Stimulated activated CD4-positive, alpha-beta T cell treated with anti-CD3 and anti-CD28 coated beads, TNF-alpha, amount 100 ng/mL, for 1 hour (primary cell): ENCODE results near the gene RTCA.
A peak's percentile ranks its signal among the peaks of the same experiment; 100 is the strongest.
"Not testable (repeated sequence)": the region's sequence is repeated elsewhere in the genome, so short reads cannot be mapped to it uniquely, and the experiment has no call there.

Experiments
- DNase-seq, 3 donors: peaks; one replicate each; pipeline ENCODE4 v3.0.0-alpha.2; 2020; ENCODE audit warnings: low read depth in 3 of 3, low spot score in 1 of 3

The RTCA gene

DNA sequence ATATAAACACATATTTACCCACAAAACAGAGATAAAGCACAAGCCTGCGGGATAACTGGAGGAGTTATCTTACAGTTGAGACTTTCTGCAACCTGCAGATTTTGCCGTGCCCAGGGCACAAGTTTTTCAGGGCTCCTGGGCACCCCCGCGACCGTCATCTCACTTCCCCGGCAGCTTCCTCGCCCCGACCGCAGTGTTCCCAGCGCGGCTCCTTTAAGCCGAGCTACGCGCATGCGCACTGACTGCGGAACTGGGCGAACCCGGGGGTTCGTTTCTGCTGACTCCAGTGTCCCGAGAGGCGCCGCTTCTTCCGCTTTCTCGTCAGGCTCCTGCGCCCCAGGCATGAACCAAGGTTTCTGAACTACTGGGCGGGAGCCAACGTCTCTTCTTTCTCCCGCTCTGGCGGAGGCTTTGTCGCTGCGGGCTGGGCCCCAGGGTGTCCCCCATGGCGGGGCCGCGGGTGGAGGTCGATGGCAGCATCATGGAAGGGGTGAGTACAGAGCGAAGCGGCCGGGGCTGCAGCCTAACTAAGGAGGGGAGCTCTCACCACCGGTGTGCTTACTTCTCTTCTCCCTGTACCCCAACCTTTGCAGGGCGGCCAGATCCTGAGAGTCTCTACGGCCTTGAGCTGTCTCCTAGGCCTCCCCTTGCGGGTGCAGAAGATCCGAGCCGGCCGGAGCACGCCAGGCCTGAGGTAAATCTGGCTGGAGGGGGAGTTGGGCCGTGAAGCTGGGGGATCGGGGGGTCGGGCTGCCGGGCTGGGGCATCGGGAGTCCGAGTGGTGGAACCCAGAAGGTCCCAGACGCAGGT is at the start of gene RTCA:
RTCA (plus strand) TSS at position 286 of the 810 bp plus-strand sequence; CDS start at position 446, 160 bp downstream.
- DNase-seq = peak; percentile 89 to 92 (median 91)

DNA sequence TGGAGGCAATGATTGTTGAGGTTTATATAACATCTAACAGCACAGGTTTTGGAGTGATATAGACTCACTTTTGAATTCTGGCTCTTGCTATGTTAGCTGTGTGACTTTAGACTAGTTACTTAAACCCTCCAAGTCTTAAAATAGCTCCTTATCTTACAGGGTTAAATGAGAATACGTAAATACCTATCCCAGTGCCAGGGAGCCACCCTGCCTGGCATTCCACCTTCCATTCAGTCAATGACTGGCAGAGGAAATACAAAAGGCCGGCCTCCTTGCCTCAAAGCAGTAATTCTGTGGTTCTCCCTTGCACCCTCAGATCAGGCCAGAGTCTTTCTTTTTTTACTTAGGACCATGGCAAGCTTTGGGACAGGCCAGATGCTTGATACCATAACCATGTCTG is 48.2 kb upstream of the RTCA start:
- DNase-seq = no peak

DNA sequence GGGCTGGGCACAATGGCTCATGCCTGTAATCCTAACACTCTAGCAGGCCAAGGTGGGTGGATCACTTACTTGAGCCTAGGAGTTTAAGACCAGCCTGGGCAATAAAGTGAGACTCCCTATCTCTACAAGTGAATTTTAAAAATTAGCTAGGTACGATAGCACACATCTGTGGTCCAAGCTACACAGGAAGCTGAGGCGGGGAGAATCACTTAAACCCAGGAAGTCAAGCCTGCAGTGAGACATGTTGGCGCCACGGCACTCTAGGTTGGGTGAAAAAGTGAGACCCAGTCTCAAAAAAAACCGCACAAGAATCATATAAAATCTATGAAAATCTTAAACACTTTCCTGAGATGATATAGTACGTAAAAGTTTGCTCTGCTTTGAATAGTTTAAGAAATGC is 46.6 kb upstream of the RTCA start:
- DNase-seq = no peak

DNA sequence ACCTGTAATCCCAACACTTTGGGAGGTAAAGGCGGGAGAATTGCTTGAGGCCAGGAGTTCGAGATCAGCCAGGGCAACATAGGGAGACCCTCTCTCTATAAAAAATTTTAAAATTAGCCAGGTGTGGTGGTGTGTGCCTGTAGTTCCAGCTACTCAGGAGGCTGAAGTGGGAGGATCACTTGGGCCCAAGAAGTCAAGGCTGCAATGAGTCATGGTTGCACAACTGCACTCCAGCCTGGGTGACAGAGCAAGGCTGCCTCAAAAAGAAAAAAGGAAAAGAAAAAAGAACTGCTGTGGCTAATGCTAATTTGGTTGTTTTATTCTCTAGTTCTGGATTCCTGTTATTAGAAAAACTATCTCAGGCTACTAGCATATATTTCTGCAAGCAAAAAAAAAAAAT is 46.1 kb upstream of the RTCA start:
- no peak for DNase-seq

DNA sequence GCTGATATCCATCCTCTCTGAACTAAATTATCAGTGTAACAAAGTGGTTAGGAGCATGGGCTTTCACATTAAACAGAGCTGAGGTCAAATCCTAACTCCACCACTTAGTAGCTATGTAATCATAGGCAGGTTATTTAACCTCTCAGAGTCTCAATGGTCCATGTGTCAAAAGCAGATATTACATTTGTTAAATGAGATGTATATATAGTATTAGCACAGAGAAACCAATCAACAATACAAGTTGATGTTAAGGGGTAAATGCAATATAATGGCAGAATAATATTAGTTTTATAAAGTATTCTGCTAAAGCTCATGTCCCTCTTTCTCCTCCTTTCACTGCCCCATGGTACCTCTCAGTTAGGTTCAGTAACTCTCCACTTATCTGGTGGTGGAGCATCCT is 43.6 kb upstream of the RTCA start:
- no peak for DNase-seq

DNA sequence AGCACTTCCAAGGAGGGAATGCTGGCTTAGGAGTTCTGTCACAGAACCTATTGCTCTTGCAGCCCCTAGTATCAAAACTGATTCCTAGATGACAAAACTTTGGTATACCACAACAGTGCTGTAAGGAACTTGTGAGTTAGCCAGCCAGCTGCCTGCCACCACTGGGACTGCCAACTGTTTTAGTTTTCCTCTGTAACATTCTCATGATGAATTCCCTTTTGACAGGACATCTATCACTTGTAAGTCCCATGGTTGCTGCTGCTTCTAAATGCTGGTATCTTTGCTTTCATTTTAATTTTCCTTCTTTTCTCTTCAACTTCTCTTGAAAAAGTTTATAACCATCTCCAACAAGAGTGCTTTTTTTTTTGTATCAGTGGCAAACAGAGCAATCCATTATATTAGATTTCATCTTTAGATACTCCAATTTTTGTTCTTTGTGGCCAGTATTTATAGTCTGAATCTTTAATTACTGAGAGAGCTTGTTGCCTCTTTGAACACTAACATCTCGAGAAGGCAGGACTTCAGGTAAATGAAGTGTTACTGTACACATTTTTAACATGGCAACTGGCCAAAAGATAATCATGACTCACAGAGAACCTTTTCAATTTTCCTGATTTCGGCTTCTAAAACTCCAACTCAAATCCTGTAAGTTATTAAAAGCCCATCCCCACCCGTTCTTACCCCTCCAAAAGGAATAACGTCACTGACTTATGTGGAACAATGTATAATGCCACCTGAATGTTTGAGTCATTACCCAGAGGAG is 36.2 kb upstream of the RTCA start:
- DNase-seq = no peak

DNA sequence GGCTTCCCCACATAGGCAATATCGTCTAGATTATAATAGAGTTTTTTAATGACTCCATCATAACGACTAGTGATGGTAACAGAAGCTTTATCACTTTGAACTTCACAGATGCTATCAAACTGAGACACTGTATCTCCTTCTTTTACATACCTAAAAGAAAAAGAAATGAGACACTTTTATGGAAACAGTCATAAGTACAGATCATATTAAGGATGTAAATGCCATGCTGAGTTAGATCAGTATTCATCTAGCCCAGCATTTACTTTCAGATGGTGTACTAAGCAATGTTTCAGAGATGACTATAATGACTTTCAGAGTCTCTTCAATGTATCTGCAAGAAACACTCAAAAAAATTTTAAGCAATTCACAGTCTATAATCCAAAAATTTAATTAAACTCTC is 35.3 kb upstream of the RTCA start:
- no peak for DNase-seq

DNA sequence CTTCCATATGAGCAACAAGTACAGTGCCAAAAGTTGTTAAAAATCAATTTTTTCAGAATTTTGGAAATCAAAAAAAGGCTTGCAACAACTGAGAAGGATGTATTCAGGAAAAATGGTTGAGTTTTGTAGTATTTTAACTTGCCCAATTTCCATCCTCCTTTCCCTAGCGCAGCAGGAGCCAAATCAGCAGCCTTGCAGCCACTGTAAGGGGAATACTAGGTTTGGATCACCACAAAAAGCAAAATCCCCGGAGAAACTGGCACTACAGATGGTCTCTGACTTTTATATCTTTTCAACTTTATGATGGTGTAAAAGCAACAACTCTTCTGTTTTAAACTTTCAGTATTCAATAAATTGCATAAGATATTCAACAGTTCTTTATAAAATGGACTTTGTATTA is 34.3 kb upstream of the RTCA start:
- DNase-seq = no peak

DNA sequence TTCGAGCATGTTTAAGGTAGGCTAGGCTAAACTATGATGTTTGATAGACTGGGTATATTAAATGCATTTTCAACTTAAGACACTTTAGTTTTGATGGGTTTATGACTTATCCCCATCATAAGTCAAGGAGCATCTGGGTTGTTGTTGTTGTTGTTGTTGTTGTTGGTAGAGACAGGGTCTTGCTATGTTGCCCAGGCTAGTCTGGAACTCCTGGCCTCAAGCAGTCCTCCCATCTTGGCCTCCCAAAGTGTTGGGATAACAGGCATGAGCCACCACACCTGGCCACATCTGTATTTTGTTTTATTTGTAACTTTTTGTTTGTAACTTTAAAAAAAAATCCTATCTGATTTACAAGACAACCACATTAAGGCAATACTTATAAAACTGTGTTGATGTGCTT is 33.9 kb upstream of the RTCA start:
- no peak for DNase-seq

DNA sequence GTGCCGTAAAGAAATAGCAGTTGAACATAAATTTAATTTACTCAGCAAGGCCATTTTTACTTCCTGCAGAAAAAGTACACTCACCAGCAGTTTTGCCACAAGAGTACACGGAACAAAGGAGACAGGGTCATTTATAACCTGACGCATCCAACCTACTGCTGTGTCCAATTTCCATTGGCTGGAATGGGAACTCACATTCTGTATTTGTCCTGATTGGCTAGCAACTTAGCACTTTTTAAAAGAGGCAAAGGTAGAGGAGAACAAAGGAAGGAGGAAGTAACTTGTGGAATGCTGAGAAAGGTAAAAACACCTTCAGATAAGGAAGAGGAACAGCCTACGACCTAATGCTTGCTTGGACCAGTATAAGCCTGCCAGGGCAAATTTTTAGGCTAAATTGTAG is 32.5 kb upstream of the RTCA start:
- not testable (repeated sequence) for DNase-seq

DNA sequence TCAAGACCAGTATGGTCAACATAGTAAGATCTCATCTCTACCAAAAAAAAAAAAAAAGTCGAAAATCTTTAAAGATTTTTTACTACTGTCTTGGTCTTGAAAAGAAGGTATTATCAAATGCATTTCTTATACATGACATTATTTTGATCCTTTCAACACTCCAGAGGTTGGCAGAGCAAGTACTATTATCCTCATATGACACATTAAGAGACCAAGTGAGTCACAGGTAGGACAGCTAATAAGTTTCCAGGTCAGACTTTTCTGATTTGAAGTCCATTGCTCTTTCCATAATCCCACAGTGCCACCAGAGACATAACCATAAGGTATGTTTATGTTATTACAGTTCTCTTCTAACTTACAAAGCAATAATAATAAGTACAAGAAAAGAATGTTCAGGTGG is 31.6 kb upstream of the RTCA start:
- DNase-seq = no peak

DNA sequence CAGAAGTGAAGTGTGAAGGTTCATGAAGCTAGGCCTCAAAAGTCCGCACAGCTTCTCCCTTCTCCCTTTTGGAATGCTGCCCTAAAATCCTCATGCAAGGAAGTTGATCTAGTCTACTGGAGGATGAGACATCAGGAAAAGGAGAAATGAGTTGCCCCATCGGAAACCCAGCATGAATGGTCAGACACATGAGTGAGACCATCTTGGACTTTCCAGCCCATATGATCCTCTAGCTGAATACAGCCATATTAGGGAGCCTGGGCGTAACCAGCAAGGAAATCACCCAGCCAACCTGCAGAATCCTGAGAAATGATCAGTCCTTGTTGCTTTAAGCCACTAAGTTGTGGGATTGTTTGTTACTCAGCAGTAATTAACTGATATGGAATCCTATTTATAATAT is 28.9 kb upstream of the RTCA start:
- DNase-seq = no peak

DNA sequence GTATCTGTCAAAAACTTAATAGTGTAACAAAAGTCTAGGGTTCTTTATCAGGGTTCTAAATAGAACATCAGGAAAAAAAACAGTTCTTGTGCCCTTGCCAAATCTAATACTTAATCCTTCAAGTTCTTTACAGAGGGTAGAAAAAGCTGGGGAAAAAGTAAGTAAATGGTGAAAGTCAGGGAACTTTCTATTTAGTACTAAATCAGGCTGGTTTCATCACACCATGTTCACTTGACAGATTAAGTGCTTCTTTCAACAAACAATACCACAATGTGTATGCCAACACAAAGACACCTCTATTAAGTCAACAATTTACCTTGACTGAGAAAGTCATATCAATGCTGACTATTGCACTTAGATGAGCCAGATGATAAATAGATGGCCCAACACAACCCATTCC is 26.1 kb upstream of the RTCA start:
- DNase-seq = no peak

DNA sequence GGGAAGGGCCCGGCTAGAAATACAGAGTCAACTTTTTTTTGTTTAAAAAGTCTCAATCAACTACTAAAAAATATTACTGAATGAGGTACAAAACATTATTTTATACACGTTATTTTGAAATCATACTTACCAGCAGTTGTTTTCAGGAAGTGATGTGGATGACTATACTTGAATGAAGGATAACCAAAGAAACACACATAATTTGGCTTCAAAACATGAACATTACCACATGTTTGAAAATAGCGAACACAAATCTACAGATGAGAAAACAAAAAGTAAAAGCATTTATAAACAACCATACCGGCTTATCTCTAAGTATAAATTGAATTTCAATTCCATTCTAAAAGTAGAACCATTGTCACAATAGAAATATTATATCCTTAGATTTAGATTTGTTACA is 25.4 kb upstream of the RTCA start:
- no peak for DNase-seq

DNA sequence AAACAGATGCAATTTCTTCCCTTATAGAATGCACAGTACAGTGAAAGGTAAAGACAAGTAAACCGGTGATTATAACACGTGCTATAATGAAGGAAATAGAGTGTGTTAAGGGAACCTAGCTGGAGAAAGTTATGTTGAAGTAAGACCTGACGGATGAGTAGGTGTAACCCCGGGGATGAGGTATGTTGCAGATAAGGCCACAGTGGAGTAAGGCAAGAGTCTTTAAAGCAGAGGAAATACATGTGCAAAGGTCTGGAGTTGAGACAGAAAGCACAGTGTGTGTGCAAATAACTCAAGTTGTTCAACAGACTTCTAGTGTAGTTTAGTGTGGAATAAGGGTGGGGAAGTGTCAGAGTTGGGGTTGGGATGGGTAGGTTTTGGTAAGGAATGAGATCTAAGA is 19.3 kb upstream of the RTCA start:
- no peak for DNase-seq

DNA sequence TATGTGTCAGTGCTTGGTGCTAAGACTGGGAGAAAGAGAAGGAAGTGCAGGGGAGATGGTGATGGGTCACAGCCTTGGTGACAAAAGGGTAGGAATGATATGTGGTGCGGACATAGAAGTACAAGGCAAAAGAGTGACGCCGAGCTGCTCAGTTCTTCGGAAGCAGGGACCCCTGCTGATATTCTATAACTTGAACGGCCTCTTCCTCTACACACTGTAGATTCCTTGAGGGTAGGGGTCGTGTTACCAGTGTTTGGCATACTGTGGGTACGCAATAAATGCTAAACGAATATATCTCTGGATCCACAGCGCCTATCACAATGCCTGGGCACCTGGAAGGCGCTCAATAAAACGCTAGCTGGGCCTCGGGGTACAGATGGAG is 16.9 kb upstream of the RTCA start:
- DNase-seq = no peak

DNA sequence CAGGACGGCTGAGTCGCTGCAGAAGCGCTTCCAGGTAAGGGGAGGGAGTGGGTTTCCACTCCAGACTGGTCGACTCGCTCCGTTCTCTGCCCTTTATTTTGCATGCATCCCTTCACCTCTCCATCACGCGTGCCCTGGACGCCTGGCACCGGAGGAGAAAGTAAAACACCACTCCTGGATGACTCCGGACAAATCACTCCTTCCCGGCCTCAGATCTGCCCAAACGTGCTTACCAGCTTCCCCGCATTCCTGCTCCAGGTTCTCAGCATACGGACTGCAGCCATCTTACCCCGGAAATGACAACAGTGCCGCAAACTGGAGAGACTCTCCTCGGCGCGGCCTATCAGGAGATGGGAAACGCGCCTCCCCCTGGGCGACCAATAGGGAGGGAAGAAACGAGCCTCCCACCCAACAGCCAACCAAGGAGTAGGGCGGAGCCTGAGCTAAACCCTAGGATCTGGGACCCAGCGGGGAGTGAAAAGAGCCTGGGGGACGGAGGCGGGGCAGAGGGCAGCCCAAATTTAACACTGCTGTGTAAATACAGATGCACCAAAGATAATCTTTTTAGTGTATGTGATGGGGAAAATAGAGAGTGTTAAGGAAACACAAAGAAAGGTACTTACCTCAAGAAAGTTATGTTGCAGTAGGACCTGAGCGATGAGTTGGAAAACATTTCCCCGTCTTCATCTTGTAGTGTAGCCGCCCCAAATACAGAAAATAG is 16.3 kb upstream of the RTCA start, which contains the start of gene DBT:
DBT (minus strand) TSS at position 298 of the 721 bp plus-strand sequence; CDS start at position 284, 14 bp downstream.
- peak; percentile 73 to 74 (median 74) for DNase-seq

DNA sequence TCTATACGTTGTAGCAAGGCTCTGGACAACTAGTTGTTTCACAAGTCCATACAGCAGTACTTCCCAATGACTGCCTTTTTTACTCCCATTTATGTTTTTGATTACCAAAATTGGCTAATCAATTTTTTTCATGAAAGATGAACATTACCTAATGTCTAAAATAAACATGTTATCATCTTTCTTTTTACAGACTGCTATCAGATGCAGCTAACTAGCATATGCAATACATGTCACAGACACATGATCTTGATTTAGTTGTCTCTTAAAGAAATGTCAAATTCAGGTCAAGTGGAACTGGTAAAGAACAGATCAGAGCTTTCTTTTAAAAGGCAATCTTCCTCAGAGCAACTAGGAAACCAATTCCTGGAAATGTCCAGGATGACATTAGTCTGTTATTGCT is 15.8 kb upstream of the RTCA start:
- no peak for DNase-seq

DNA sequence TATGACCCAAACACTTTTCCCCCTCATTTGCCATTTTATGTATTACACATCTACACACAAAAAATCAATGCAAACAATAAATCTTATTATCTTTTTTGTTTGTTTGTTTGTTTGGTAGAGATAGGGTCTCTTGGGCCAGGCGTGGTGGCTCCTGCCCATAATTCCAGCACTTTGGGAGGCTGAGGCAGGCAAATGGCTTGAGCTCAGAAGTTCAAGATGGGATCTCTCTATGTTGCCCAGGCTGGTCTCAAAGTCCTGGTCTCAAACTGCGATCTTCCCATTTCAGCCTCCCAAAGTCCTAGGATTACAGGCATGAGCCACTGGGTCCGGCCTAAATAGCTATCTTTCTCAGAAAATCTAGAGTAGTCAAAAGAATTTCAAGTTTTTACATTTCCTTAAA is 15.2 kb upstream of the RTCA start:
- no peak for DNase-seq

DNA sequence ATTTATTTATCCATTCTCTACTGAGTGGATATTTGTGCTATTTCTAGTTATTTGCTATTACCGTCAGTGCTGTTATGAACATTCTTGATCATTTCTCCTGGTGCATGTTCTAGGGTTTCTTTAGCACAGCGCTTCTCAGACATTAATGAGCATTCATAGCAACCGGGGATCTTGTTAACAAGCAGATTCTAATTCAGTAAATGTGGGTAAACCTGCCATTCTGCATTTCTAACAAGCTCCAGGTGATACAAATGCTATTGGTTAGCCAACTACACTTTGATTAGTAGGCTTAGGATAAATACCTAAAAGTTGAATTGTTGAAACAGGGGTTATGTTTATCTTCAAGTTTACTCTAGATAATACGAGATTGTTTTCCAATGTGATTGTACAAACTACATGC is 13.1 kb upstream of the RTCA start:
- no peak for DNase-seq

DNA sequence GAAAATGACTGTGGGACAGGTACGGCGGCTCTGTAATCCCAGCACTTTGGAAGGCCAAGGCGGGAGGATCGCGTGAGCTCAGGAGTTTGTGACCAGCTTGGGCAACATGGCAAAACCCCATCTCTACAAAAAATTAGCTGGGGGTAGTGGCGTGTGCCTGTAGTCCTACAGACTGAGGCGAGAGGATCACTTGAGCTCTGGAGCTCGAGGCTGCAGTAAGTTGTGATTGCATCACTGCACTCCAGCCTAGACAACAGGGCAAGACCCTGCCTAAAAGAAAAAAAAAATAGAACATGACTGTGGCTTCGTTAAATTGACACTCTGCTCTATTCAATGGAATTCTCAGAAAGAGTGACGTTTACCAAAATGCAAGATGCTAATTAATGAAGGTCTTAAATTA is 12.5 kb upstream of the RTCA start:
- DNase-seq = no peak

DNA sequence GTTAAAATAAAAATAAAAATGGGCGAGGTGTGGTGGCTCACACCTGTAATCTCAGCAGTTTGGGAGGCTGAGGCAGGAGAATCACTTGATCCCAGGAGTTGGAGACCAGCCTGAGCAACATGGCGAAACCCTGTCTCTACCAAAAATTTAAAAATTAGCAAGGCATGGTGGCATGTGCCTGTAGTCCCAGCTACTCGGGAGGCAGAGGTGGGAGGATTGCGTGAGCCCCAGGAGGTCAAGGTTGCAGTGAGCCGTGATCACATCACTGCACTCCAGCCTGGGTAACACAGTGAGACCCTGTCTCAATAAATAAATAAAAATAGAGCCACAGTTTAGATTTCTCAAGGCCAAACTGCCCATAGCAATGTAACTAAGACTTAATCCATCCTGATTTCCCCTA is 9.7 kb upstream of the RTCA start:
- not testable (repeated sequence) for DNase-seq
